B cell (primary cell): ENCODE results near the gene CDS2. TPM values are rescaled to one million over a fixed set of nuclear protein-coding genes. Genes with fewer than 3 reads are reported as not detected.
A peak's percentile ranks its signal among the peaks of the same experiment; 100 is the strongest.

Experiments
- ATAC-seq: fragments of 200-7000 bp; cut with Tn5 transposase; one replicate; pipeline ENCODE4 v1.10.0; 2021; ENCODE audit warnings: low read depth, mild to moderate bottlenecking, moderate number of reproducible peaks, moderate library complexity
- CTCF ChIA-PET: fragments of 350-600 bp; sonication (Branson Sonifier 250); formaldehyde crosslinking; loops from one replicate; lab custom pipeline; 2021; ENCODE audit warnings: antibody characterized with exemption, inconsistent platforms; lab: Charles Lee
- POLR2A ChIA-PET: fragments of 350-600 bp; sonication (Branson Sonifier 250); formaldehyde crosslinking; loops from one replicate; lab custom pipeline; 2021; ENCODE audit warnings: antibody characterized with exemption; lab: Charles Lee
- DNase-seq: peaks from one replicate; pipeline ENCODE4 v3.0.0; 2013
- H2AFZ ChIP-seq: 2 replicates; pipeline ENCODE4 v1.6.1; 2012; ENCODE audit warnings: mild to moderate bottlenecking, low read depth, low read length; ENCODE audit not compliant: insufficient read depth, poor library complexity, severe bottlenecking
- H3K27ac ChIP-seq, 2 donors: 1 replicate in 1 of 2; 2 replicates in 1 of 2; pipeline ENCODE4 v1.5.1; 2012 to 2013; ENCODE audit warnings: low read length in 2 of 2, mild to moderate bottlenecking in 2 of 2, moderate library complexity in 1 of 2
- H3K27me3 ChIP-seq, 4 experiments: fragments of 200-600 bp in 1 of 4; sonication (generic) in 1 of 4; replicated peaks in 1 of 4; 1 replicate in 2 of 4; 2 replicates in 2 of 4; pipeline versions ENCODE4 v1.6.1 to v1.7.0; 2013 to 2016; ENCODE audit warnings: low read length in 3 of 4, mild to moderate bottlenecking in 2 of 4, mixed read lengths in 1 of 4, moderate library complexity in 1 of 4; ENCODE audit not compliant: insufficient read depth in 4 of 4, control insufficient read depth in 3 of 4; ENCODE audit errors: control extremely low read depth in 1 of 4
- H3K36me3 ChIP-seq, 2 experiments: replicated peaks in 1 of 2; 1 replicate in 1 of 2; 2 replicates in 1 of 2; pipeline versions ENCODE4 v1.6.1 to v1.7.1; 2013; ENCODE audit warnings: low read length in 1 of 2; ENCODE audit not compliant: insufficient read depth in 2 of 2, control insufficient read depth in 1 of 2; ENCODE audit errors: control extremely low read depth in 1 of 2, extremely low read depth in 1 of 2
- H3K4me1 ChIP-seq, 2 donors: fragments of 200-600 bp in 1 of 2; sonication (generic) in 1 of 2; 1 replicate in 1 of 2; 2 replicates in 1 of 2; pipeline versions ENCODE4 v1.5.1 to v1.6.1; 2013 to 2017; ENCODE audit warnings: low read length in 2 of 2; ENCODE audit not compliant: control insufficient read depth in 2 of 2, insufficient read depth in 2 of 2
- H3K4me2 ChIP-seq: replicated peaks from 2 replicates; pipeline ENCODE3; 2012; ENCODE audit warnings: mild to moderate bottlenecking, low read depth, low read length; ENCODE audit not compliant: poor library complexity, severe bottlenecking
- H3K4me3 ChIP-seq, 5 experiments: fragments of 200-600 bp in 1 of 5; sonication (generic) in 1 of 5; 1 replicate in 3 of 5; 2 replicates in 2 of 5; pipeline versions ENCODE4 v1.5.1 to v1.7.0; 2011 to 2016; ENCODE audit warnings: low read length in 4 of 5, mild to moderate bottlenecking in 4 of 5, low read depth in 2 of 5, control low read depth in 1 of 5, moderate library complexity in 1 of 5; ENCODE audit not compliant: insufficient read depth in 1 of 5; ENCODE audit errors: control extremely low read depth in 1 of 5, extremely low read depth in 1 of 5
- H3K79me2 ChIP-seq: fragments of 200-600 bp; sonication (generic); one replicate; pipeline ENCODE4 v1.6.0; 2016; ENCODE audit warnings: low read length; ENCODE audit not compliant: control insufficient read depth, insufficient read depth
- H3K9ac ChIP-seq: fragments of 200-600 bp; sonication (generic); 2 replicates; pipeline ENCODE4 v1.6.1; 2017; ENCODE audit warnings: mild to moderate bottlenecking, low read length, moderate library complexity
- H3K9me3 ChIP-seq, 3 donors: one replicate each; pipeline versions ENCODE4 v1.6.1 to v1.7.1; 2013; ENCODE audit warnings: low read length in 2 of 3; ENCODE audit not compliant: control insufficient read depth in 2 of 3, insufficient read depth in 1 of 3; ENCODE audit errors: control extremely low read depth in 1 of 3
- H4K20me1 ChIP-seq: 2 replicates; pipeline ENCODE4 v1.6.0; 2012; ENCODE audit warnings: mild to moderate bottlenecking, low read length; ENCODE audit not compliant: insufficient read depth, control insufficient read depth, poor library complexity, severe bottlenecking
- H3K27ac Mint-ChIP-seq: one replicate; pipeline ENCODE4 v1.8.0; 2021; ENCODE audit warnings: mixed read lengths
- H3K27me3 Mint-ChIP-seq: one replicate; pipeline ENCODE4 v1.8.0; 2021; ENCODE audit warnings: mixed read lengths
- H3K4me1 Mint-ChIP-seq: one replicate; pipeline ENCODE4 v1.8.0; 2021; ENCODE audit warnings: mixed read lengths
- H3K4me3 Mint-ChIP-seq: one replicate; pipeline ENCODE4 v1.8.0; 2021; ENCODE audit warnings: mixed read lengths
- H3K9me3 Mint-ChIP-seq: one replicate; pipeline ENCODE4 v1.8.0; 2022; ENCODE audit warnings: mixed read lengths; ENCODE audit not compliant: insufficient read depth
- EZH2 ChIP-seq: IDR thresholded peaks from 2 replicates; pipeline ENCODE4 v1.6.1; 2012; ENCODE audit warnings: borderline replicate concordance, low read depth, mild to moderate bottlenecking, moderate library complexity, low read length; ENCODE audit not compliant: insufficient read depth, poor library complexity, severe bottlenecking
- WGBS: methylation state at CpG from one replicate; pipeline ENCODE4 v1.1.5; 2013; ENCODE audit warnings: missing lambda C conversion rate; ENCODE audit not compliant: insufficient coverage; 5-methylcytosine and 5-hydroxymethylcytosine counted together
- intact Hi-C: fragments of 100-400 bp; cut with micrococcal nuclease; formaldehyde crosslinking; loops from one replicate; pipeline ENCODE4 v1.10.0; 2022
- polyA plus RNA-seq: library from polyadenylated mRNA; depleted of rRNA; stranded (reverse); fragments of >200 nt; gene quantifications from 2 replicates; pipeline ENCODE4 v1.2.3, GENCODE V29; 2012
- total RNA-seq, 2 donors: library from RNA; stranded (reverse); fragments of 120-200 nt in 1 of 2; gene quantifications; 1 replicate in 1 of 2; 2 replicates in 1 of 2; pipeline versions ENCODE4 v1.2.3 to v1.2.4, GENCODE V29; 2013 to 2022
- TF ChIP-seq, protein P1 (sequence below): fragments of 200-600 bp; IDR thresholded peaks from one replicate; pipeline ENCODE4 v1.8.0; 2022; ENCODE audit warnings: antibody characterized with exemption, mild to moderate bottlenecking

Gene CDS2
- total and polyA plus RNA-seq, 2 donors (not counting 1 experiment from before 2014, with no cell fraction given): 17.3 to 48.6 TPM

GRCh38 chr20:5127204-5127858 is 523 bp downstream of the CDS2 start:
- Histone ChIP-seq H3K79me2 (peaks cover 54% of the 10 kb centered on the region), H3K4me3 (peak overlapping the region; percentile 79 to 91 (median 89)), H3K9ac (peak overlapping the region; percentile 98), H3K36me3 (peaks cover 0 to 3% of the 10 kb centered on the region in 2 experiments), H3K9me3 (no peaks in the 10 kb centered on the region), H3K4me2 (peak overlapping the region; percentile 91), H4K20me1 (peaks cover 20% of the 10 kb centered on the region), H3K27ac (peak overlapping the region; percentile 98), H3K27me3 (no peaks in the 10 kb centered on the region), H3K4me1 (peaks cover 21 to 26% of the 10 kb centered on the region in 2 donors), H2AFZ (peak overlapping the region; percentile 83)
- ChIA-PET POLR2A (interaction anchor here (0.6 to 2.1 kb wide), 9 partner anchors 12 to 1360 kb away, joined by 3 to 13 read pairs (median 3); partner anchors contain the start of gene ADISSP), CTCF (interaction anchor here (1.1 to 6.8 kb wide), 12 partner anchors 13 to 514 kb away, joined by 4 to 149 read pairs (median 8); no protein-coding TSS in a partner anchor)
- peak; percentile 7 for ATAC-seq
- TF ChIP-seq, protein P1, sequence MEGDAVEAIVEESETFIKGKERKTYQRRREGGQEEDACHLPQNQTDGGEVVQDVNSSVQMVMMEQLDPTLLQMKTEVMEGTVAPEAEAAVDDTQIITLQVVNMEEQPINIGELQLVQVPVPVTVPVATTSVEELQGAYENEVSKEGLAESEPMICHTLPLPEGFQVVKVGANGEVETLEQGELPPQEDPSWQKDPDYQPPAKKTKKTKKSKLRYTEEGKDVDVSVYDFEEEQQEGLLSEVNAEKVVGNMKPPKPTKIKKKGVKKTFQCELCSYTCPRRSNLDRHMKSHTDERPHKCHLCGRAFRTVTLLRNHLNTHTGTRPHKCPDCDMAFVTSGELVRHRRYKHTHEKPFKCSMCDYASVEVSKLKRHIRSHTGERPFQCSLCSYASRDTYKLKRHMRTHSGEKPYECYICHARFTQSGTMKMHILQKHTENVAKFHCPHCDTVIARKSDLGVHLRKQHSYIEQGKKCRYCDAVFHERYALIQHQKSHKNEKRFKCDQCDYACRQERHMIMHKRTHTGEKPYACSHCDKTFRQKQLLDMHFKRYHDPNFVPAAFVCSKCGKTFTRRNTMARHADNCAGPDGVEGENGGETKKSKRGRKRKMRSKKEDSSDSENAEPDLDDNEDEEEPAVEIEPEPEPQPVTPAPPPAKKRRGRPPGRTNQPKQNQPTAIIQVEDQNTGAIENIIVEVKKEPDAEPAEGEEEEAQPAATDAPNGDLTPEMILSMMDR: no peak
- no peak for TF ChIP-seq EZH2
- Mint-ChIP-seq H3K9me3 (no peaks in the 10 kb centered on the region), H3K27ac (peak overlapping the region; percentile 94), H3K4me1 (peaks cover 36% of the 10 kb centered on the region), H3K27me3 (no peaks in the 10 kb centered on the region), H3K4me3 (peak overlapping the region; percentile 88)
- peak; percentile 85 for DNase-seq
- intact Hi-C loops: loop anchor here (1.0 to 5.0 kb wide), 5 partner anchors 8 to 1655 kb away; partner anchors contain the start of genes ATRN, PCNA and RNF24
- WGBS: 0% methylated on average over 36 of the region's 44 CpGs
